H1 (cell line): ENCODE measurements around the gene TMCC1.

ENCODE experiments used
- CREB1 ChIP-seq: IDR thresholded peaks from 2 replicates; pipeline ENCODE4 v1.6.1; 2012; ENCODE audit warnings: inconsistent platforms
- HDAC2 ChIP-seq, 2 experiments: fragments of 300-600 bp in 1 of 2; sonication (generic) in 1 of 2; IDR thresholded peaks; 2 replicates each; pipeline ENCODE4 v1.6.1; 2011 to 2012; ENCODE audit warnings: low read depth in 2 of 2, low read length in 2 of 2, mild to moderate bottlenecking in 2 of 2, moderate library complexity in 2 of 2, borderline replicate concordance in 1 of 2, inconsistent platforms in 1 of 2
- RNF2 ChIP-seq: fragments of 200-900, 300-1000 bp; sonication (generic); IDR thresholded peaks from 2 replicates; pipeline ENCODE4 v1.7.1; 2016; ENCODE audit warnings: borderline replicate concordance, low read depth, mild to moderate bottlenecking, antibody characterized with exemption, low read length; ENCODE audit not compliant: poor library complexity, severe bottlenecking; ENCODE audit errors: missing control alignments

DNA sequence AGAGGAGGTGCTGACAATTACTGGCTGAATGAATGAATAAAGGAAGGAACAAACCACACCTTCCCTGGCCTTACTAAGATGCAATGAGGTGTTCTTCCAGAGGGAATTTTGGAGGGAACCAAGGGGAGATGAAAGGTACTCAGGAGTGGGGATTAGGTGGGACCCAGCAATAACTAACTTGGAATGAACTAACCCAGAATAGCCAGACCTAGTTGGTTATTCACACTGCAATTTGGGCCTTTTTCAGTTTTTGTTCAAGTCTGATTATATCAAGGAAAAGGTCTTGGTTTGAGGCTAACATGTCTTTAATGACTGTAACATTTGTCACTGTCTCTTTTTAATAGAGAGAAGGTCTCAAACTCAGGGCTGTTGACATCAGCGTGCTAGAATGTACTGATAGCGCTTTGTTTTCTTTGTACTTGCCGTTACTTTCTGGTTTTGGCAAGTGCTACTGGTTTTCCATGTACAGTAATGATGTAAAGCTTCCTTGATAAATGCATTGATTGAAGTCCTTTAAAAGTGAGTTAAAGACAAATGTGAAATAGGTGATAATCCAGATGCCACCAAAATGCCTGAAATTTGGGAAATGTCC, 283.8 kb downstream of the TMCC1 start:
- no peak for TF ChIP-seq HDAC2 (IDR thresholded peaks at IDR 0.05; ENCODE audit: borderline replicate concordance in 1 of 2, low read depth in 2 of 2, low read length in 2 of 2)
- TF ChIP-seq CREB1, result no peak
- no peak for TF ChIP-seq RNF2
